WTC11 (cell line): ENCODE measurements around the gene GJA4.

Source experiments
- KAT7 ChIP-seq: sonication (generic); formaldehyde crosslinking; IDR thresholded peaks from 2 replicates; pipeline ENCODE4 v1.8.1; 2023; ENCODE audit warnings: missing genetic modification reagents, mild to moderate bottlenecking, borderline replicate concordance
- TCF7 ChIP-seq: sonication (generic); formaldehyde crosslinking; IDR thresholded peaks from 2 replicates; pipeline ENCODE4 v1.8.0; 2022; ENCODE audit warnings: mild to moderate bottlenecking, low read depth, missing genetic modification reagents, moderate library complexity
- TF ChIP-seq, protein P1 (sequence below): fragments of 250-450 bp; sonication (Bioruptor Pico); IDR thresholded peaks from 2 replicates; pipeline ENCODE4 v1.9.0; 2021; ENCODE audit warnings: mild to moderate bottlenecking
- TF ChIP-seq, protein P2 (sequence below): fragments of 200-600 bp; IDR thresholded peaks from 2 replicates; pipeline ENCODE4 v1.8.0; 2022; ENCODE audit warnings: antibody characterized with exemption

DNA sequence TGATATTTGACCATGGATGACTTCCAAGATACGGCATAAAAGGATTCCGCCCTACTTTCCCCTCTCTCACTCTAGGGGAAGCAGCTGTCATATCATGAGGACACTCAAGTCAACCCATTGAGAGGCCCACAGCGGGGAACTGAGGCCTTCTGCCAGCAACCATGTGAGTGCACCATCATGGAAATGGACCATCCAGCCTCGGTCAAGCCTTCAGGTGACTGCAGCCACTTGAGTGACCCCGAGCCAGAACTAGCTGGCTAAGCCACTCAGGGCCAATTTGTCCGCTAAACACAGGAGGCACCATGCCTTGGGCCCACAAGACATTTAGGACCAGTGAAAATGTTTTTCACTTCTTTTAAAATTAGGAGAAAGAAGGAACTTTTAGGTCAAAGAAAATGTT is 49.0 kb upstream of the GJA4 start:
- TF ChIP-seq KAT7: no peak
- TF ChIP-seq TCF7: no peak
- TF ChIP-seq, protein P1, sequence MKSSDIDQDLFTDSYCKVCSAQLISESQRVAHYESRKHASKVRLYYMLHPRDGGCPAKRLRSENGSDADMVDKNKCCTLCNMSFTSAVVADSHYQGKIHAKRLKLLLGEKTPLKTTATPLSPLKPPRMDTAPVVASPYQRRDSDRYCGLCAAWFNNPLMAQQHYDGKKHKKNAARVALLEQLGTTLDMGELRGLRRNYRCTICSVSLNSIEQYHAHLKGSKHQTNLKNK: no peak
- TF ChIP-seq, protein P2, sequence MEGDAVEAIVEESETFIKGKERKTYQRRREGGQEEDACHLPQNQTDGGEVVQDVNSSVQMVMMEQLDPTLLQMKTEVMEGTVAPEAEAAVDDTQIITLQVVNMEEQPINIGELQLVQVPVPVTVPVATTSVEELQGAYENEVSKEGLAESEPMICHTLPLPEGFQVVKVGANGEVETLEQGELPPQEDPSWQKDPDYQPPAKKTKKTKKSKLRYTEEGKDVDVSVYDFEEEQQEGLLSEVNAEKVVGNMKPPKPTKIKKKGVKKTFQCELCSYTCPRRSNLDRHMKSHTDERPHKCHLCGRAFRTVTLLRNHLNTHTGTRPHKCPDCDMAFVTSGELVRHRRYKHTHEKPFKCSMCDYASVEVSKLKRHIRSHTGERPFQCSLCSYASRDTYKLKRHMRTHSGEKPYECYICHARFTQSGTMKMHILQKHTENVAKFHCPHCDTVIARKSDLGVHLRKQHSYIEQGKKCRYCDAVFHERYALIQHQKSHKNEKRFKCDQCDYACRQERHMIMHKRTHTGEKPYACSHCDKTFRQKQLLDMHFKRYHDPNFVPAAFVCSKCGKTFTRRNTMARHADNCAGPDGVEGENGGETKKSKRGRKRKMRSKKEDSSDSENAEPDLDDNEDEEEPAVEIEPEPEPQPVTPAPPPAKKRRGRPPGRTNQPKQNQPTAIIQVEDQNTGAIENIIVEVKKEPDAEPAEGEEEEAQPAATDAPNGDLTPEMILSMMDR: no peak
